Measurements from ENCODE around the gene OSBPL7. TPM values are rescaled to one million over a fixed set of nuclear protein-coding genes. Genes with fewer than 3 reads are reported as not detected.

OSBPL7 gene
- total and polyA plus RNA-seq, 3 donors from 2014 or later: 2.1 to 7.3 (median 2.5) TPM

DNA sequence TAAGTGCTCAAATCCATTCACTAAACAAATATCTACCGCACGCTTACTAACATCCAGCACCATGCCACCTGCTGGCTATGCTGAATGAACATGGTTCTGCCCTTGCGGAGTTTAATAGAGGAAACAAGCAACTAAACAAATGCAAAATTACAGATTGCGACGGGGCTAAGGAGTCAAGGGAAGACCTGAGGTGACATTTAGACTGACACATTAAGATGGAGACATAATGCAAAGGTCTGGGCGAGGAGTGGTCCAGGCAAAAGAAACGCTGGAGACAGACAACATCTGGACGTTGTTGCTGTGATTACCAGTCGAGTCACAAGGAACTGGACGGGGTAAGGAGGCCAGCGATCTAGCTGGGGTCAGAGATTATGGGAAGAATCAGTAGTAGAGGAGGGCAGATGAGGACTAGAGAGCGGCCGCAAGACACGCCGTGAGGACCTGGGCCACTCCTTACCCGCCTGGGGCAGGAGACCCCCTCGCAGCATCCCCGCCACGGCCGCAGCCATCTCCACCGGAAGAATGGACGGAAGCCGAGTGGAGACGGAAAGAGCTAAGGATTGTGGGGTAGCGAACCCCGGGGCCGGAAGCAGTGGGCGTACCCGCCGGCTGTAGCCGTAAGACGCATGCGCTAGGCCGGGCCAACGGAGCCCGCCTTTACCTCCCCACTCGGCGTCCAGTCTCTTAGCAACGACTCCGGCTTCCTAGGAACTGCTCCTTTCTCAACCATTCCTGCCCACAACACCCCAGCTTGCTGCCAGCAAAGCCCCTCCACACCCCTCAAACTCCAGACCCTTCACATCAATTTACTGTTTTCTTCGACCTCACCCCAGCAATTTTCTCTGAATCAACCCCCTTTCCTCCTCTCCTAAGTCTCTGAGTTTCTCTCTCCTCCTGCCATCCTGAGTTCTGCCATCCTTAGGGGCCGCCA, 9.7 kb upstream of the OSBPL7 start, which contains the start of the genes LRRC46 and MRPL10:
LRRC46 (plus strand) TSS at position 668 of the 931 bp plus-strand sequence. CDS start 320 bp downstream, outside the sequence.
MRPL10 (minus strand) TSS at position 539 of the 931 bp plus-strand sequence; CDS start at position 509, 30 bp downstream.
- 0% methylated on average over 42 of the region's 42 CpGs for WGBS, 2 donors
- Histone ChIP-seq H3K27ac (peak within 1 kb of the TSS; percentile 14 to 54), H3K27me3 (no peaks in the 10 kb centered on the region), H3K36me3 (ENCODE audit: low read depth, missing control alignments) (no peaks in the 10 kb centered on the region), H3K4me3 (peak within 1 kb of the TSS; percentile 67 to 78), H3K9me3 (no peaks in the 10 kb centered on the region), H3K4me1 (peaks cover 13% of the 10 kb centered on the region)
- intact Hi-C loops (cut with DNase I; ENCODE audit: low total_unique reads): no loop called here
- peak; percentile 96 for DNase-seq
- no peak for TF ChIP-seq POLR2A (IDR thresholded peaks at IDR 0.05)
- TF ChIP-seq, protein P1, sequence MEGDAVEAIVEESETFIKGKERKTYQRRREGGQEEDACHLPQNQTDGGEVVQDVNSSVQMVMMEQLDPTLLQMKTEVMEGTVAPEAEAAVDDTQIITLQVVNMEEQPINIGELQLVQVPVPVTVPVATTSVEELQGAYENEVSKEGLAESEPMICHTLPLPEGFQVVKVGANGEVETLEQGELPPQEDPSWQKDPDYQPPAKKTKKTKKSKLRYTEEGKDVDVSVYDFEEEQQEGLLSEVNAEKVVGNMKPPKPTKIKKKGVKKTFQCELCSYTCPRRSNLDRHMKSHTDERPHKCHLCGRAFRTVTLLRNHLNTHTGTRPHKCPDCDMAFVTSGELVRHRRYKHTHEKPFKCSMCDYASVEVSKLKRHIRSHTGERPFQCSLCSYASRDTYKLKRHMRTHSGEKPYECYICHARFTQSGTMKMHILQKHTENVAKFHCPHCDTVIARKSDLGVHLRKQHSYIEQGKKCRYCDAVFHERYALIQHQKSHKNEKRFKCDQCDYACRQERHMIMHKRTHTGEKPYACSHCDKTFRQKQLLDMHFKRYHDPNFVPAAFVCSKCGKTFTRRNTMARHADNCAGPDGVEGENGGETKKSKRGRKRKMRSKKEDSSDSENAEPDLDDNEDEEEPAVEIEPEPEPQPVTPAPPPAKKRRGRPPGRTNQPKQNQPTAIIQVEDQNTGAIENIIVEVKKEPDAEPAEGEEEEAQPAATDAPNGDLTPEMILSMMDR (IDR thresholded peaks at IDR 0.05): peak in 1 of 3 experiments; percentile 9

DNA sequence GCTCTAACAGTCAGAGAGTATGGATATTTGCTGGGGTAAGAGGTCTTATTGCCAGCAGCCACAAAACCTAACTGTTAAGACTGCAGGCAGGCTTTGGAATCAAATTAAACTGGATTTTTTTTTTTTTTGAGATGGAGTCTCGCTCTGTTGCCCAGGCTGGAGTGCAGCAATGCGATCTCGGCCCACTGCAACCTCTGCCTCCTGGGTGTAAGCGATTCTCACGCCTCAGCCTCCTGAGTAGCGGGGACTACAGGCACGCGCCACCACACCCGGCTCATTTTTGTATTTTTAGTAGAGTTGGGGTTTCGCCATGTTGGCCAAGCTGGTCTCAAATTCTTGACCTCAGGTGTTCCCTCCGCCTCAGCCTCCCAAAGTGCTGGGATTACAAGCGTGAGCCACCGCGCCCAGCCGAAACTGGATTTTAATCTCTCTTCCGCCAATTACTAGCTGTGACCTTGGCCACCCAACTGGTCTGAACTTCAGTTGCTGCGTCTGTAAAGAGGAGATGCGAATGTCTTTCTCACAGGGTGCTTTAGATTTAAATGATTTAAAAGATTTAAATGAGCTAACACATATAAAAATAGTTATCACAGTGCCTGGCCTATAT, 8.9 kb upstream of the OSBPL7 start:
- Histone ChIP-seq H3K27ac (peak overlapping the region in 1 of 2 donors; percentile 54), H3K4me1 (peaks cover 13% of the 10 kb centered on the region), H3K9me3 (no peaks in the 10 kb centered on the region), H3K4me3 (peak overlapping the region; percentile 67 to 78), H3K36me3 (ENCODE audit: low read depth, missing control alignments) (no peaks in the 10 kb centered on the region), H3K27me3 (no peaks in the 10 kb centered on the region)
- no peak for DNase-seq
- TF ChIP-seq, protein P1 (IDR thresholded peaks at IDR 0.05): no peak
- no peak for TF ChIP-seq POLR2A (IDR thresholded peaks at IDR 0.05)
- WGBS, 2 donors: 40 to 50% methylated on average over 18 of the region's 18 CpGs
- intact Hi-C loops (cut with DNase I; ENCODE audit: low total_unique reads): no loop called here

DNA sequence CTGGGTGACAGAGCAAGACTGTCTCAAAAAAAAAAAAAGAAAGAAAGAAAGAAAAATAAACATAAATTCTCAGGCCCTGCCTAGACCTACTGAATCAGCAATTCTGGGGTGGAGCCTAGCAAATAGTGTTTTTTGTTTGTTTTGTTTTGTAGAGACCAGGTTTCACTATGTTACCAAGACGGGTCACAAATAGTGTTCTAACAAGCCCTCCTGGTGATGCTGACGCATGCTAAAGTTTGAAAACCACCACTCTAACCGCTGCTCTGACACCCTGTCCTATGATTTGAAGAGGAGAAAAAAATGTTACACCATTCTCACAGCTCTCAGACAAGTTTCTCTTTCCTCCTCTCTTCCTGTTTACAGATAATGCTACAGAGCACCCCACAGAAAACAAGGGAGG, 8.3 kb upstream of the OSBPL7 start:
- WGBS, 2 donors: 69 to 82% methylated on average over 3 of the region's 3 CpGs
- Histone ChIP-seq H3K4me1 (peaks cover 13% of the 10 kb centered on the region), H3K36me3 (ENCODE audit: low read depth, missing control alignments) (no peaks in the 10 kb centered on the region), H3K27me3 (no peaks in the 10 kb centered on the region), H3K27ac (no peak overlapping the region), H3K4me3 (no peak overlapping the region), H3K9me3 (no peaks in the 10 kb centered on the region)
- no peak for TF ChIP-seq POLR2A (IDR thresholded peaks at IDR 0.05)
- TF ChIP-seq, protein P1 (IDR thresholded peaks at IDR 0.05): no peak
- intact Hi-C loops (cut with DNase I; ENCODE audit: low total_unique reads): no loop called here
- DNase-seq: no peak

DNA sequence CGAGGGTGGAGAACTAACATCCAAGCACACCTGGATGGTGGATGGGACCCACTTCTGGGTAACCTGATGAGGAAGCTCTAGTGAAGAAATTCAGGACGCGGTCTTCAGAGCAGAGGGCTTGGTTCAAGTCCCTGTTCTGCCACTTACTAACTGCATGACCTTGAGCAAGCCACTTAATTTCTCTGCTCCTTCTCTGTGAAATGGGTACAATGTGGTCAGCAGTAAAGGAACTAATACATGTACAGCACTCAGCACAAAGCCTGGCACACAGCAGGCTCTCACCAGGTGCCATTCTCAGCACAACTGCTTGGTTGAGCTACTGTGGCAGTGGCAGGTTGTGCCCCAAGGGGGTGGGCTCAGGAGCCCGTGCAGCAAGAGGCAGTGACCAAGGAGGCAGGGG, 1.9 kb upstream of the OSBPL7 start:
- WGBS, 2 donors: 85 to 90% methylated on average over 4 of the region's 4 CpGs
- TF ChIP-seq, protein P1 (IDR thresholded peaks at IDR 0.05): no peak
- no peak for TF ChIP-seq POLR2A (IDR thresholded peaks at IDR 0.05)
- no peaks in the 10 kb centered on the region for H3K9me3 ChIP-seq
- no peak overlapping the region for H3K4me3 ChIP-seq
- no peak for DNase-seq
- peaks cover 9% of the 10 kb centered on the region for H3K4me1 ChIP-seq
- H3K36me3 ChIP-seq (ENCODE audit: low read depth, missing control alignments): no peaks in the 10 kb centered on the region
- H3K27ac ChIP-seq: no peak overlapping the region
- intact Hi-C loops (cut with DNase I; ENCODE audit: low total_unique reads): no loop called here
- H3K27me3 ChIP-seq: no peaks in the 10 kb centered on the region
